ENCODE results near the gene PSTPIP2.

- TF ChIP-seq, protein P1, sequence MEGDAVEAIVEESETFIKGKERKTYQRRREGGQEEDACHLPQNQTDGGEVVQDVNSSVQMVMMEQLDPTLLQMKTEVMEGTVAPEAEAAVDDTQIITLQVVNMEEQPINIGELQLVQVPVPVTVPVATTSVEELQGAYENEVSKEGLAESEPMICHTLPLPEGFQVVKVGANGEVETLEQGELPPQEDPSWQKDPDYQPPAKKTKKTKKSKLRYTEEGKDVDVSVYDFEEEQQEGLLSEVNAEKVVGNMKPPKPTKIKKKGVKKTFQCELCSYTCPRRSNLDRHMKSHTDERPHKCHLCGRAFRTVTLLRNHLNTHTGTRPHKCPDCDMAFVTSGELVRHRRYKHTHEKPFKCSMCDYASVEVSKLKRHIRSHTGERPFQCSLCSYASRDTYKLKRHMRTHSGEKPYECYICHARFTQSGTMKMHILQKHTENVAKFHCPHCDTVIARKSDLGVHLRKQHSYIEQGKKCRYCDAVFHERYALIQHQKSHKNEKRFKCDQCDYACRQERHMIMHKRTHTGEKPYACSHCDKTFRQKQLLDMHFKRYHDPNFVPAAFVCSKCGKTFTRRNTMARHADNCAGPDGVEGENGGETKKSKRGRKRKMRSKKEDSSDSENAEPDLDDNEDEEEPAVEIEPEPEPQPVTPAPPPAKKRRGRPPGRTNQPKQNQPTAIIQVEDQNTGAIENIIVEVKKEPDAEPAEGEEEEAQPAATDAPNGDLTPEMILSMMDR (IDR thresholded peaks at IDR 0.05; ENCODE audit: low read depth, low read length, missing input control), result no peak
- TF ChIP-seq YY1 (IDR thresholded peaks at IDR 0.05), result no peak
- TF ChIP-seq RAD21 (IDR thresholded peaks at IDR 0.05), result no peak
- TF ChIP-seq TAF1 (conservative IDR thresholded peaks at IDR 0.05), result no peak
Measured at GRCh38 chr18:46040033-46040746, 31.9 kb downstream of the PSTPIP2 start.
